Stimulated activated CD8-positive, alpha-beta memory T cell treated with anti-CD3 and anti-CD28 coated beads, Interleukin-12 subunit alpha, Interleukin-12 subunit beta, amount 100 ng/mL, for 24 hours (primary cell): ENCODE results near the gene CCDC158.

ENCODE experiments used
- DNase-seq: peaks from one replicate; pipeline ENCODE4 v3.0.0-alpha.2; 2020; ENCODE audit errors: extremely low read depth

Gene CCDC158

GRCh38 chr4:76280488-76281441, 140.2 kb downstream of the CCDC158 start:
- no peak for DNase-seq

GRCh38 chr4:76279462-76279861, 141.5 kb downstream of the CCDC158 start:
- DNase-seq = no peak

DNA sequence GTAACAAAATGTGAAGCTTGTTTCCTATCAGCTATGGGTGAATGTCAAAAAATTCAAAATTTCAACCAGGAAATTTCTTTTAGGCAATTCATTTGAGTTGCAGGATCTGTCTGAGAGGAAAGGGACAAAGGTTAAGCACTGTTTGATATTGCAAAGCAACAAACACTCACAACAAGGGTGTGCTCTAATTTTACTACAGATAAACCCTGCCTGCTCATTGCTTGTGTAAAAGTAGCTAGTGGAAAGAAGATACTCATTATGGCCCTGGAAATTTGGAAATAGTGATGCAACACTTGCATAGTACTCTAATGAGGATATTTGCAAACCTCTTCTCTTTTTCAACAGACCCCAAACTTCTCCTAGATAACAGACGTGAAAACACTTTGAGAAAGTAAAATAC, 142.4 kb downstream of the CCDC158 start:
- DNase-seq = no peak

GRCh38 chr4:76277667-76278066, 143.3 kb downstream of the CCDC158 start:
- DNase-seq = no peak

DNA sequence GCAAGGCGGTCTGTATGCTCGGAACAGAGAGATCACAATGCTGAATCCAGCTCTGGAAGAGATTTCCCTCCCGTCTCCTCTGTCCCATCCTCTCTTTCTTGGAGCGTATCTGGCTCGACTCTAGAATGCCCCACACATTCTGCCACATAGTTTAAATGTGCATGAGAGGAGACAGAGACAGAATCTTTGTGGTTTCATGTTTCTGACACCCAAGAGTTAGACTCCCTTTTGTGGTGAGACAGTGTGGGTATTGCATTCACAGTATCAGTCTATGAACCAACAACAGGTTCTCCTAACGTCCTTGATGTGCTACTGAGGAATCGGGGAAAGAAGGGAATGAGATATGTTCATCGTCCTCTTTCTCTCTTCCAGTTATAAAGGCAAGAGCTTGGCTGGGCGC, 144.1 kb downstream of the CCDC158 start:
- no peak for DNase-seq

DNA sequence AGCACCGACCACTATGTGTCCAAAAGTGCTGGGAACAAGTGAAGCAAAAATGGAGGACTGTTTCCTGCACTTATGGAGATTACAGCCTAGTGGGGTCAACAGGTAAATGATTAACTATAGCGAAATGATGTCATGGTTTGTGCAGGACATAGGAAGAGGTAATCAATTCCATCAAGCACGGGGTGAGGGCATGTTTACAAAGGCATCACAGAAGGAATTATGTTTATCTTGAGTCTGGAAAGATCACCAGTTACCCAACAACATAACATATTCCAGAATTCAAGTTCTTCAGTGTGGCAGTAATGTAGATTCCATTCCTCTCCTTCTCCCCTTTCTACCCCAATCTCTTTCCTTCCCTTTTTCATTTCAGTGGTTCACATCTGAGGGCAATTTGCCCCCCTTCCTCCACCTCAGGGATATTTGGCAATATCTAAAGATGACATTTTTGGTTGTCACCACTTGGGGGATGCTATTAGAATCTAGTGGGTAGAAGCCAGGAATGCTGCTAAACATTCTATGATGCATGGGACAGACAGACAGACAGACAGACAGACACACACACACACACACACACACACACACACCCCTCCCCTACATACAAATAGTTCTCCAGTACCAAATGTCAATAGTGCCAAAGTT, 145.3 kb downstream of the CCDC158 start:
- no peak for DNase-seq

GRCh38 chr4:76272999-76273398, 147.9 kb downstream of the CCDC158 start:
- no peak for DNase-seq

DNA sequence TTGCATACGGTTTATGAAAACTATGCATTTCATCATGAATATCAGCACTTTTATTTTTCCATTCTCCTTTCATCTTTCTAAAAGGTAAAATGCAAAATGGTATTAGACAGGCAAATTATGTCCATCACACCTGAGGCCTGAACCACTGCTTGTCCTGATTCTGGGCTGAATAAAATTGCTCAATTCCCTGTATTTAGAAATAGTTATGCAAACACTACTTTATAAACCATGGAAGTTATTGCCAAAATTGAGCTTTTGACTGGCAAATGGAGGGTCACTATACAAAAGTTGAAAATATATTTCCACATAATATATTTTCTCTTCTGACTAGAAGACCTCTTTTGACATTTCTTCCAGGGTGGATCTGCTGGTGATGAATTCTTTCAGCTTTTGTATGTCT, 148.4 kb downstream of the CCDC158 start:
- DNase-seq = no peak

GRCh38 chr4:76272073-76272472, 148.9 kb downstream of the CCDC158 start:
- DNase-seq = no peak

- no peak for DNase-seq
Observed at GRCh38 chr4:76271248-76271647, 149.7 kb downstream of the CCDC158 start.

DNA sequence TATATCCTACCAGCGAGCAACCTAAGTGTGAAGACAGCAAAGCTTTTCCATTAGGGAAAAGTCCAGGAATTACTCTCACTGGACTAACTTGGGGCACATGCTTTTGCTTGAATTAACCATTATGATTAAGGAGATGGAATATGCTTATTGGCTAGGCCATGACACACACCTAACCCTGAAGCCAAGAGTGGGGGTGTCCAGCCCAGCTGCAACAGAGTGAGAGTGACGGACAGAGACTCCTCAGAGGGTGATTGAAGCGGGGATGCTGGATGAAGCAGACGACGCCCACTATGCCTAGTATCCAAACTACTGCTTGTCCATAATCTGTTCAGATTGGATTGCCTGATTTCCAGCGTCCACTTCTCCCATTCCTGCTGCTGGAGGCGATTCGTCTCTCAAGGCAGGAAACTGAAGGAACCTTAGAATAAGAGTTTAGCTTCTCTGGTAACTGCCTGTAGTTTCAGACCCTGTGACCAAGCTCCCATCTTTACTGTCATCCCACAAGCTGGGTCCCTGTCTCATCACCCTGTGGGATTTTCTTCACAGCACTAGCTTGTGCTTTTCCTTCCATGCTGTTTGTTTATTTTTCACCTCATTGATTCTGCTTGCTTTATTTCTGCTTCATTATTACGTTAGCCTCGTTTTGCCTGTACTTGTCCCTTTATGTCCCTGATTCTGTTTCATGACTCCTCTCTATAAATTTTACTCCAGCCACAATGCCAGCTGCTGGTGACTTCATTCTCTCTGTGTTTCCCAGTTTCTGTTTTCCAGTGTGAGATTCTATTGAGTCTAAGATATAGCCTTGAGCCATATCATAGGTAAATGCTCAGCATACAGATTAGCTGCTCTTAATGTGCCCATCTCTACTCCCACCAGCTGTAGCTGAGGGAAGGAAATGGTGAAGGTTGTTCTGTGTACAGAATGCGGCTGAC, 150.4 kb downstream of the CCDC158 start:
- DNase-seq = no peak

DNA sequence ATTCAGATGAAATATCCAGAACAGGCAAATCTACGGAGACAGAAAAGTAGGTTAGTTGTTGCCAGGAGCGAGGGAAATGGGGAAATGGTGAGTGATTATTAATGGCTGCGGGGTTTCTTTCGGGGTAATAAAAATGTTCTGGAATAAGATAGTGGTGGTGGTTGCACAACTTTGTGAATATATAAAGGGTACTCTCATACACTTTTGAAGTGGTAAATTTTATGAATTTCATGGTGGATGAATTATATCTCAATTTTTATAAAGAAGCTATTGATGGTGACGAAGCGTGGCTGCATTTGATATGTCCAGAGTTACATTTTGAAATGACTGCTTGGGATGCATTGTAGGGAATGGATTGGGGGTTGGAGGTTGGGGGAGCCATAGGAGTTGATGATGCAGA, 153.1 kb downstream of the CCDC158 start:
- DNase-seq = no peak

GRCh38 chr4:76266627-76267026, 154.3 kb downstream of the CCDC158 start:
- no peak for DNase-seq

- no peak for DNase-seq
Observed at GRCh38 chr4:76265631-76266218, 155.2 kb downstream of the CCDC158 start.
